ENCODE results near the gene C1QA.
"Not testable (repeated sequence)": the region's sequence is repeated elsewhere in the genome, so short reads cannot be mapped to it uniquely, and the experiment has no call there.

The C1QA gene

GRCh38 chr1:22641906-22642636 is 5.6 kb downstream of the C1QA start:
- peak; percentile 83 for DNase-seq

DNA sequence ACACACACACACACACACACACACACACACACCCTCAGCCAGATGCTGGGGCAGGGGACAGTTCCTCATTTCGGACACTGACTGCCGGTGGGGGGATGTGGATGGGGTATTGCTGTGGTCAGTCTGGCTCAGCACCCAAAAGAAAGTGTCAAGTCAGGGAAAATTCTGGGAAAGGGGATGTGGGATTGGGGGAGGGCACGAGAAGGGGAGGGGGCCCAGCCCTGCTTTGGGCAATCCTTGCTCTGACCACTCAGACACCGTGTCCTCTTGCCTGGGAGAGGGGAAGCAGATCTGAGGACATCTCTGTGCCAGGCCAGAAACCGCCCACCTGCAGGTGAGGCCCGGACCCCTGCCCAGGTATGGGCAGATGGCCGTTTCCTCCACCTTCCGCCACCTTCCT is 7.0 kb downstream of the C1QA start, which contains the start of gene C1QC:
TSS of gene C1QC (plus strand) at position 253 of the 400 bp plus-strand sequence. CDS start 391 bp downstream, outside the sequence.
- no peak for DNase-seq

GRCh38 chr1:22643928-22644327 is 7.5 kb downstream of the C1QA start:
- no peak for DNase-seq

GRCh38 chr1:22645931-22646330 is 9.5 kb downstream of the C1QA start:
- no peak for DNase-seq

GRCh38 chr1:22646384-22646783 is 10.0 kb downstream of the C1QA start:
- DNase-seq, result no peak

DNA sequence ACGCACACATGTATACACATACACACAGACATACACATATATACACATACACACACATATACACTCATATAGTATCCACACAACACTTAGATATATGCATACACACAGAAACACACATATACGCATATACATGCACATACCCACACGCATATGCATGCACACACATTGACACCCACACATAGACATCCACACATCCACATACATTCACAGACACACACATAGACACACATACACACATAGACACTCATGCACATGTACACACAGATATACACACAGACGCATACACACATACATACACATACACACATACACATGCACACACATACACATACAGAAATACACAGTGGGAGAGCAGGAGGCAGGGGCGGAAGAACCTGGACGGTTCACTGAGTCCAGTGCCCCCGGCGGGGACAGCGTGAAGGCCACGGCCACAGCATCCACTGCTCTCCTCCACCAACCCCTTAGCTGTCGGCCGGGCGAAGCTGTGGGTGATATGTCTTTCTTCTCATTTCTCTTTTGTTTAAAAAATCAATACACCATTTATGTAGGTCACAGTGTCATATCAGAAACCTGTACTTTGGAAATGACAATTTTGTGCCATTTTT is 13.8 kb downstream of the C1QA start:
- DNase-seq, result no peak

DNA sequence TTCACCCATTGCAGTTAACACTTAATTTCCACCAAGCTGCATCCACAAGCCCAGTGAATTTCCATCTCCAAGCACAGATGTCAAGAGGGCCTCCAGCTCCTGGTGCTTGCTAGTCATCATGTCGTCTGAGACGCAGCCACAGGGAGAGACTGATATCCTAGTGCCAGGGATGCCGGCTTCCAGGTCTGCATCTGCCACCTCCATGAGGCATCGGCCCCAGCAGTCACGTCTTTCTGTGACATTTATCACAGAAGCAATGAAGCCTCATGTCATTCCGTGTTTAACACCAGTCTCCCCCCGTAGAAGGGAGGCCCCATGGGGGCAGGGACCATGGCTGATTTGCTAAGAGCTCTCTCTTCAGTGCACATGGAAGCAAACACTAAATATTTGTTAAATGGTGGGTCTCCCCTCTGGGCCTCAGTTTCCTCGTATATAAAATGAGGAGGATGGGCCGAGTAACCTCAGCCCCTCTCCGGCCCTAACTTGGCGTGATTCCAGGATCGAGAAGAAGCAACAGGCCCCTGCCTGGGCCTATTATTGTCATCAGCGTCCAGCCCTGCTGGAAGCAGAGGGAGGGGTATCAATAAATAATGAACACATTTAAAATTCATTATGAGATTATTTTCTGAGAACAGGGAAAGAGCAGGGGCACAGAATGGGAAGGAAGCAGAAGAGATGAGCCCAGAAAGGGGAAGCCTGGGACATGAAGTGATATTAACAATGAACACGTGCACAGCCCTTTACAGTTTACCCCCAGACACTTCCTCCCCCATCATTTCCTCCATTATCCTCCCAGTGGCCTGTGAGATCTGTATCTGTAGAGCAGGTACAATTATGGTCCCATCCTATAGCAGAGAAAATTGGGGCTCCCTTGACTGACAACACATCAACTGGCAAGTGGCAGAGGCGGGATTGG is 15.8 kb downstream of the C1QA start:
- DNase-seq, result no peak

DNA sequence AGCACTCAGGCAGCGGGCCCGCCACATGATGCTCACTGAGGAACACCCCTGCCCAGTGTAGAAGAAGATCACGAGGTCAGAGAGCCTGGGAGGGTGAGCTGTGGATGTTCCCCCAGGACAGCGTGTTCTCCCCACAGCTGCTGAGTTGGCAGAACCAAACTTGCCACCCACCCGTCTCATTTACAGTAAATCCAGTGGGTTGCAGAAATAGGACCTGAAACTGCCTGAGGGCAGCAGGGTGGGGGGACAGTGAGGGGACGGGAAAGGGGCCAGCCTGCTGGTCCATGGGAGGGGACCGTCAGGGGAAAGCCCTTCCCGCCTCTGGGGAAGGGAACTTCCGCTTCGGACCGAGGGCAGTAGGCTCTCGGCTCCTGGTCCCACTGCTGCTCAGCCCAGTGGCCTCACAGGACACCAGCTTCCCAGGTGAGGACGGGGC is 16.5 kb downstream of the C1QA start, which contains the start of gene C1QB:
TSS of gene C1QB (plus strand) at position 356 of the 436 bp plus-strand sequence. CDS start 6,227 bp downstream, outside the sequence.
- no peak for DNase-seq

DNA sequence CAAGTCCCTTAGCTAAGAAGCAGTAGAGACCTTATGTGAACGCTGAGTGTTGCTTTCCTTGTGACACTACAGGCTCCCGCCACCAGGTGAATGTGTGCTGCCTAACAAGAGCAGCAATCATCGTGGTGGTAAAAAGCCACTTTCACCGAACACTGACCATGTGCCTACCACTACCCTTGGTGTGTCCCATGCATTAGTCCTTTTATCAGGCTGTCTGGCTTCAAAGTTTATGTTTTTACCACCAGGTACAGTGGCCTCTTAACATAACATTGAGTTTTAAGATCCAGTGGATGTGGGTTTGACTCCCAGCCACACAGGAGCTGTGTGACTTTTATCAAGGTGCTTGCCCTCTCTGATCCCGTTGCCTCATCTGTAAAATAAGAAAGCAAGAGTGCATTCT is 18.3 kb downstream of the C1QA start:
- DNase-seq, result peak; percentile 40

- DNase-seq, result no peak
Measured at GRCh38 chr1:22658385-22659163, 22.1 kb downstream of the C1QA start.

DNA sequence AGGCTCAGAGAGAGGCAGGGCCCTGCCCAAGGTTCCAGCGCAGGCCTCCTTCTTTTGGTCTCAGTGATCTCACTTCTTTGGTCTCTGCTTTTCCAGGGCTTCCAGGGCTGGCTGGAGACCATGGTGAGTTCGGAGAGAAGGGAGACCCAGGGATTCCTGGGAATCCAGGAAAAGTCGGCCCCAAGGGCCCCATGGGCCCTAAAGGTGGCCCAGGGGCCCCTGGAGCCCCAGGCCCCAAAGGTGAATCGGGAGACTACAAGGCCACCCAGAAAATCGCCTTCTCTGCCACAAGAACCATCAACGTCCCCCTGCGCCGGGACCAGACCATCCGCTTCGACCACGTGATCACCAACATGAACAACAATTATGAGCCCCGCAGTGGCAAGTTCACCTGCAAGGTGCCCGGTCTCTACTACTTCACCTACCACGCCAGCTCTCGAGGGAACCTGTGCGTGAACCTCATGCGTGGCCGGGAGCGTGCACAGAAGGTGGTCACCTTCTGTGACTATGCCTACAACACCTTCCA is 24.4 kb downstream of the C1QA start:
- DNase-seq, result no peak

DNA sequence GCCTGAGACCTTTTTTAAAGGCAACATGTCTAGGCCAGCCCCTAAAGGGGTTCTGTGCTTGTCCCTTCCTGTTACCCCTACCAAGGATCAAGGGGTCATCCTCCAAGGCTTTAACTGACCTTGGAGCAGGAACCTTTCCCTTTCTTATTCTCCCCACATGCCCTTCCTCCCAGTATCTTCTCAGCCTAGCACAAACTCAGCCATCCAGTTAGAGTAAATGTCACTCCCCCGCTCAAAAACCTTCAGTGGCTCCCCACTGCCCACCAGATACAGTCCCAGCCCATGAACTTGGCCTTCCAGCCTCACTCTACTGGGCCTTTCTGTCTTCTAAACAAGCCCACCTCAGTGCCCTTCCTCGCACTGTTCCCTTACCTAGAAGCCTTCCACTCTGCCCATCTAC is 25.5 kb downstream of the C1QA start:
- DNase-seq, result no peak

- peak; percentile 98 for DNase-seq
Measured at GRCh38 chr1:22662318-22662717, 25.9 kb downstream of the C1QA start.

- no peak for DNase-seq
Measured at GRCh38 chr1:22662986-22663408, 26.6 kb downstream of the C1QA start.

GRCh38 chr1:22665752-22666151 is 29.3 kb downstream of the C1QA start:
- DNase-seq, result peak; percentile 79

GRCh38 chr1:22666412-22666811 is 30.0 kb downstream of the C1QA start:
- no peak for DNase-seq

DNA sequence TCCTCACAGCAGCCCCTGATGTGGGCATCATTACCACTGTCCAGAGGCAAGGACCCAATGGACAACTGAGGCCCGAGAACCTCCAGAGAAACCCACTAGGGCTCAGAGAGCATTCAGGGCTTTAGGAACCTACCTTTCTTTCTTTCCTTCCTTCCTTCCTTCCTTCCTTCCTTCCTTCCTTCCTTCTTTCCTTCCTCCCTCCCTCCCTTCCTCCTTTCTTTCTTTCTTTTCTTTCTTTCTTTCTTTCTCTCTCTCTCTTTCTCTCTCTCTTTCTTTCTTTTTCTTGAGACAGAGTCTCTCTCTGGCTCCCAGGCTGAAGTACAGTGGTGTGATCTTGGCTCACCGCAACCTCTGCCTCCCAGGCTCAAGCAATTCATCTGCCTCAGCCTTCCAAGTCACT is 32.4 kb downstream of the C1QA start:
- DNase-seq, result not testable (repeated sequence)

DNA sequence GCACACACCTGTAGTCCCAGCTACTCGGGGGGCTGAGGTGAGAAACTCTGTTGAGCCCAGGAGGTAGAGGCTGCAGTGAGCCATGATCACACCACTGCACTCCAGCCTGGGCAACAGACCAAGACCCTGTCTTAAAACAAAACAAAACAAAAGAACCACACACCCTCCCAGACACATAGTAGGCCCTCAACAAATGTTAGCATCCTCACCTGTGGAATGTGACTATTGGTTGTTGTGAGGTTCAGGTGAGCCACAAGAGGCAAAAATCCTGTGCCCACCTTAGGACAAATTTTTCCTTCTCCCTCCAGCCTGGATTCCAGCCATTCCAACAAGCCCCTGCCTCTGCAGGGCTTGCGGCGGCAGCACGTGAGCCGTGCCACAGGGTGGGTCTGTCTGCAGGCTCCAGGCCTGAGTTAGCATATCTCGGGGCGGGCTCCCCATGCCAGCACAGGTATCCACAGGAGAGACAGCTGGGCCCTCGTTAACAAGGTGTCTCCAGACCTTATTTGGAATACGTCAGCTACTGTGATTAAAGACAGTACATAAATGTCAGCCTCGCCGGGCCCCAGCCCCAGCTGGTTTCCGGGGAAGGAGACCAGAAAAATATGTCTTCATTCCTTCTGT is 34.0 kb downstream of the C1QA start:
- no peak for DNase-seq

DNA sequence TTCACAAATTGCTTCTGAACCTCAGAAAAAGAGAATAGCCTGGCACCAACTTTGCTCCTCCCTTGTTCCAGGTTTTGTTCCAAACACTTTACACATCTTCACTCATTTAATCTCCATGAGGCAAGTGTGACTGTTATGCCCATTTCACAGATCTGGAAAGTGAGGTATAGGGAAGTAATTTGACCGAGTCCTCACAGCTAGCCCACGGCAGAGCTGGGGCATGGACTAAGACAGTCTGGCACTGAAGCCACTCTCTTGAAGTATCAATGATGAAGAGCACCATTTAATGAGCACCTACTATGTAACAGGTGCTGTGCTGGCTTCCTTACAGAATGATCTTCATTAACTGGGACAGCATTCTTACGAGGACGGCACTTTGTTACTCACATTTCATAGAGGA is 35.6 kb downstream of the C1QA start:
- no peak for DNase-seq

DNA sequence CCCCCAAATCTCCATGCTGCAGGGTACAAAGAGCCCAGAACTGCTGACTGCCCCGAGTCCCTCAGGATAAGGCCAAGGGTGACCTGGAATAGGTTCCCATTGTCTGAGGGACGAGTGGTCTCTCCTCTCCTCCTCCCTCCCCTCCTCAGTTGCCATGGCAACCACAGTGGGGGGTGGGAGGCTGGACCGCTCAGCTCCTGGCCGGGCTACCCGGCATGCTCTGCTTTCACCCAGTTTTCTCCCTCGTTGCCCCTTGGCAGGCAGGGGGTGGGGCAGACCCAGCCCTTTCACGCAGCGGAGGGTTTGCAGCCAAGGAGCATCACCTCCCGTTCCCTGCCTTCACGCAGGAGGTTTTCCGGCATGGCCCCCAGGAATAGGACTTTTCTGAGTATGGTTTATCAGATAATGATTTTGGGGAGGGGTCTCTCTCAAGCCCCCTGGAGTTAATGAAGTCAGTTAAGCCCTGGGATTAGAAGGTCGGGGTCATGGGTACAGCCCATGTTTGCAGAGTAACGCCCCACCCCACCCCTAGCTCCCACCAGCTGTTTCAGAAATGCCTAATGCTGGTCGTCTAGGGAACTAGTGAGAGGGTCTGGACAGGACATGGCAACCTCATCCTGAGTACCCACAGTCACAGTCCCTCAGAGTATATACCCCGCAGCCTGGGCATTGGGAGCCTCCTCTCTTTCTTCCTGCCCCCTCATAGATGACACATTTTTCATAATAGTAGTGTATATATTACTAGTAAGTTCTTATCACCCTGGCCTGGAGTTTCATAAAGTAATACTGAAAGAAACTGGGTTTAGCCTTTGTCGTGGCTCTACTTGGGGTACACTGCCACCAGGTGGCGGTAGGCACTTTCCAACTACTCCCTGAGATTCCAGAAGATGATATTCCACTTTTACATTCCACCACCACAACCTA is 37.3 kb downstream of the C1QA start:
- peak; percentile 76 for DNase-seq

DNA sequence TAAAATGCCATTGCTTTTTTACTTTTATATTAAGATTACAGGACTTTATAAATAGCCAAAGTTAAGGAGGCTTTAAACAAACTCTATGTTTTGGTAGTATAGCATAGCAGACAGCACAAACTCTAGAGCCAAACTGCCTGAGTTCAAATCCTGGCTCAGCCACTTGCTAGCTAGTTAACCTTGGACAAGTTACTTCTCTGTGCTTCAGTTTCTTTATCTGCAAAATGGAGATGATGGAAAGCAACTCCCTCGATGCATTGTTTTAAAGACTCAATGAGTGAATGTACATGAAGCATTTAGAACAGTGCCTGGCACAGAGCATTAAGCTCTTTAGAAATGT is 38.0 kb downstream of the C1QA start:
- no peak for DNase-seq
